ENCODE data around the gene DNAJA1. TPM values are rescaled to one million over a fixed set of nuclear protein-coding genes. Genes with fewer than 3 reads are reported as not detected.
A peak's percentile ranks its signal among the peaks of the same experiment; 100 is the strongest.

The DNAJA1 gene
- 134 TPM for polyA plus RNA-seq (2012; ENCODE audit: insufficient read length, low read depth)

DNA sequence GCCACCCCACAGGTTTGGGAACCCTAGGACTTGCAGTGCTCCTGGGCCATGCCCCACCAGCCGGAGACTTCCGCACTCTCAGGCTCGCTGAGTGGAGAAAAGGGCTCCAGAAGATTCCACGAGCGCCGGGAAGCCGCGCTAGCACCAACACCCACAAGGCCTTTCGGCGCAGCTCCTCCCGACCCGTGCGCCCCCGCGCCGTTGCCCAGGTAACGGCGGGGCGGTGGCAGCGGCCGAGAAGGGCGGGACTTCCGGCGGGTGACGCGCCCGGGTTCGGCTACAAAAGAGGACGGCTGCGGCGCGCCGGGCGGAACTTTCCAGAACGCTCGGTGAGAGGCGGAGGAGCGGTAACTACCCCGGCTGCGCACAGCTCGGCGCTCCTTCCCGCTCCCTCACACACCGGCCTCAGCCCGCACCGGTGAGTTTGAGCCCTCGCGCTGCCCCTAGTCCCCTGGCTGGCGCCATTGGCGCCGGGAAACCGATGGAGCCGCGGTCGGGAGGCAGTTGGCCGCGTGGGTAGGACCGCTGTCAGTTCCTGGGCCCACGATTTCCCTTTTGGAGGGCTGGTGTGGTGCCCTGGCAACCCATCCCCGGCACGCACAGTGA is at the start of gene DNAJA1:
Gene DNAJA1, plus strand, starts transcription at position 308 of the 606 bp plus-strand sequence. CDS start 1,212 bp downstream, outside the sequence.
- peak; percentile 91 for TF ChIP-seq POLR2AphosphoS5 (IDR thresholded peaks at IDR 0.05; ENCODE audit: low read depth, low read length)
- TF ChIP-seq FOXP2 (optimal IDR thresholded peaks at IDR 0.05; ENCODE audit: borderline replicate concordance, extremely low read depth, extremely low read length, insufficient read depth), result peak; percentile 40
- TF ChIP-seq TAF1 (IDR thresholded peaks at IDR 0.05; ENCODE audit: borderline replicate concordance, insufficient read depth, low read length), result peak; percentile 87; the same call in 1 of the 2 replicates
- TF ChIP-seq, protein P1, sequence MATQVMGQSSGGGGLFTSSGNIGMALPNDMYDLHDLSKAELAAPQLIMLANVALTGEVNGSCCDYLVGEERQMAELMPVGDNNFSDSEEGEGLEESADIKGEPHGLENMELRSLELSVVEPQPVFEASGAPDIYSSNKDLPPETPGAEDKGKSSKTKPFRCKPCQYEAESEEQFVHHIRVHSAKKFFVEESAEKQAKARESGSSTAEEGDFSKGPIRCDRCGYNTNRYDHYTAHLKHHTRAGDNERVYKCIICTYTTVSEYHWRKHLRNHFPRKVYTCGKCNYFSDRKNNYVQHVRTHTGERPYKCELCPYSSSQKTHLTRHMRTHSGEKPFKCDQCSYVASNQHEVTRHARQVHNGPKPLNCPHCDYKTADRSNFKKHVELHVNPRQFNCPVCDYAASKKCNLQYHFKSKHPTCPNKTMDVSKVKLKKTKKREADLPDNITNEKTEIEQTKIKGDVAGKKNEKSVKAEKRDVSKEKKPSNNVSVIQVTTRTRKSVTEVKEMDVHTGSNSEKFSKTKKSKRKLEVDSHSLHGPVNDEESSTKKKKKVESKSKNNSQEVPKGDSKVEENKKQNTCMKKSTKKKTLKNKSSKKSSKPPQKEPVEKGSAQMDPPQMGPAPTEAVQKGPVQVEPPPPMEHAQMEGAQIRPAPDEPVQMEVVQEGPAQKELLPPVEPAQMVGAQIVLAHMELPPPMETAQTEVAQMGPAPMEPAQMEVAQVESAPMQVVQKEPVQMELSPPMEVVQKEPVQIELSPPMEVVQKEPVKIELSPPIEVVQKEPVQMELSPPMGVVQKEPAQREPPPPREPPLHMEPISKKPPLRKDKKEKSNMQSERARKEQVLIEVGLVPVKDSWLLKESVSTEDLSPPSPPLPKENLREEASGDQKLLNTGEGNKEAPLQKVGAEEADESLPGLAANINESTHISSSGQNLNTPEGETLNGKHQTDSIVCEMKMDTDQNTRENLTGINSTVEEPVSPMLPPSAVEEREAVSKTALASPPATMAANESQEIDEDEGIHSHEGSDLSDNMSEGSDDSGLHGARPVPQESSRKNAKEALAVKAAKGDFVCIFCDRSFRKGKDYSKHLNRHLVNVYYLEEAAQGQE (IDR thresholded peaks at IDR 0.05; ENCODE audit: insufficient read depth in 1 of 2, low read depth in 2 of 2, low read length in 2 of 2), result 0 out of 4 replicates have a peak, but pooled peaks of 1 of the 2 experiments have one; percentile 44
- TF ChIP-seq SIN3A (IDR thresholded peaks at IDR 0.05; ENCODE audit: borderline replicate concordance, insufficient read depth, low read length), result 0 out of 2 replicates have a peak, but pooled peaks have one; percentile 70

DNA sequence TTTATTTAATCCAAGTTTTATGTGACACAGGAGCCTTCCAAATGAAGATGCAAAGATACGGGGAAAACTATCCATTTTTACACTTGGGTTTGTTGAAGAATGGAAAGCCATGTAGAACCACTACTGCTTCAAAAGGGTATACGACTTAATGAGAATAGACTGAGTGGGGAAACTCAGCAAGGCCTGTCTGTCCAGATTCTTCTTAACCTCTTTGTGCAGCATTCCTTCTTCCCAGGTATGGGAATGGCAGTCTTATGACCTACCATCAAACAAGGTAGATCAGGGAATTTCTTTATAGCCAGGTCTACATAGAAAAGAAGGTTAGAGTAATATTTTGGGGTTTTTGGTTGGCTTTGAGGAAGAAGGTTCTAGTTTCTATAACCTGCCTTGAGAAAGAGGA is 47.0 kb upstream of the DNAJA1 start:
- TF ChIP-seq TAF1 (IDR thresholded peaks at IDR 0.05; ENCODE audit: borderline replicate concordance, insufficient read depth, low read length) (no peak), POLR2AphosphoS5 (IDR thresholded peaks at IDR 0.05; ENCODE audit: low read depth, low read length) (no peak), SIN3A (IDR thresholded peaks at IDR 0.05; ENCODE audit: borderline replicate concordance, insufficient read depth, low read length) (no peak), FOXP2 (optimal IDR thresholded peaks at IDR 0.05; ENCODE audit: borderline replicate concordance, extremely low read depth, extremely low read length, insufficient read depth) (no peak)
- TF ChIP-seq, protein P1 (IDR thresholded peaks at IDR 0.05; ENCODE audit: insufficient read depth in 1 of 2, low read depth in 2 of 2, low read length in 2 of 2), result no peak

DNA sequence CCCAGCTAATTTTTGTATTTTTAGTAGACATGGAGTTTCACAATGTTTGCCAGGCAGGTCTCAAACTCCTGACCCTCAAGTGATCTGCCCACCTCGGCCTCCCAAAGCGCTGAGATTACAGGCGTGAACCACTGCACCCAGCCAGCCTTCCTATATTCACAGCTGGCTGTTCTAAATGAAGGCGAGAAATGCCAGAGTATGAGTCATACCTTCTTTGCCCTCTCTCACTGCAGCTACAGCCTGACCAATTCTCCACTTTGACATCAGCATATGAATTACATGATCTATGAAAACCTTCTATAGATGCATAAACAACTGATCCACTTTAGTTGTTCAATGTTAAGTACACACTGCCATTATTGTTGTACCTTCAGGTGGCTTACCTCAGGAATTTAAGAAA is 38.1 kb upstream of the DNAJA1 start:
- TF ChIP-seq FOXP2 (optimal IDR thresholded peaks at IDR 0.05; ENCODE audit: borderline replicate concordance, extremely low read depth, extremely low read length, insufficient read depth), result no peak
- TF ChIP-seq, protein P1 (IDR thresholded peaks at IDR 0.05; ENCODE audit: insufficient read depth in 1 of 2, low read depth in 2 of 2, low read length in 2 of 2), result no peak
- TF ChIP-seq POLR2AphosphoS5 (IDR thresholded peaks at IDR 0.05; ENCODE audit: low read depth, low read length), result no peak
- TF ChIP-seq TAF1 (IDR thresholded peaks at IDR 0.05; ENCODE audit: borderline replicate concordance, insufficient read depth, low read length), result no peak
- TF ChIP-seq SIN3A (IDR thresholded peaks at IDR 0.05; ENCODE audit: borderline replicate concordance, insufficient read depth, low read length), result no peak

DNA sequence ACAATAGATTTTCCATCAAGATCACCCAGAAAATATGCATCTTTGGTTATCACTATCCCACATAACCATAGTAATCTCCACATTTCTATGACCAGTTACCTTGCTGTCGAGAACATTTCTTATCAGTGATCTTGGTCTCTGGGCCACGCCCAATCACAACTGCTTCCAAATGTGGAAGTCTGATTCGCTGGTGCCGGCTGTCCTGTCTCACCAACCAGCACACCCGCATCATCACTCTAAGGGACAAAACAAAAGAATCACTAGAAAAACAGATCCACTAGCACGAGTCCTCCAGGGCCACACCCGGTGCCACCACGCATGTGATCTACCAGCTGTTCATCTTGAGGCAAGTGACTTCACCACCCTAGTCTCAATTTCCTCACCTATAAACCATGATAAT is 35.4 kb upstream of the DNAJA1 start:
- TF ChIP-seq SIN3A (IDR thresholded peaks at IDR 0.05; ENCODE audit: borderline replicate concordance, insufficient read depth, low read length), result no peak
- no peak for TF ChIP-seq POLR2AphosphoS5 (IDR thresholded peaks at IDR 0.05; ENCODE audit: low read depth, low read length)
- TF ChIP-seq, protein P1 (IDR thresholded peaks at IDR 0.05; ENCODE audit: insufficient read depth in 1 of 2, low read depth in 2 of 2, low read length in 2 of 2), result no peak
- TF ChIP-seq TAF1 (IDR thresholded peaks at IDR 0.05; ENCODE audit: borderline replicate concordance, insufficient read depth, low read length), result no peak
- no peak for TF ChIP-seq FOXP2 (optimal IDR thresholded peaks at IDR 0.05; ENCODE audit: borderline replicate concordance, extremely low read depth, extremely low read length, insufficient read depth)

Data from PFSK-1 (cell line).